Muscle of leg (tissue), 11 donors: Measurements from ENCODE around the gene RHD. TPM values are rescaled to one million over a fixed set of nuclear protein-coding genes. Genes with fewer than 3 reads are reported as not detected.

ENCODE experiments used
- DNase-seq: peaks from one replicate; pipeline ENCODE4 v3.0.0; 2013
- H3K27ac ChIP-seq: one replicate; pipeline ENCODE4 v1.5.1; 2013; ENCODE audit warnings: mild to moderate bottlenecking, low read length, control low read depth
- H3K27me3 ChIP-seq: one replicate; pipeline ENCODE4 v1.6.1; 2013; ENCODE audit warnings: low read length; ENCODE audit not compliant: control insufficient read depth, insufficient read depth
- H3K36me3 ChIP-seq: one replicate; pipeline ENCODE4 v1.6.1; 2013; ENCODE audit warnings: low read length; ENCODE audit not compliant: control insufficient read depth, insufficient read depth
- H3K4me1 ChIP-seq: one replicate; pipeline ENCODE4 v1.6.1; 2013; ENCODE audit warnings: low read length; ENCODE audit not compliant: control insufficient read depth, insufficient read depth
- H3K4me3 ChIP-seq: one replicate; pipeline ENCODE4 v1.5.1; 2013; ENCODE audit warnings: low read length, control low read depth
- H3K9me3 ChIP-seq: replicated peaks from 2 replicates; pipeline ENCODE4 v1.6.1; 2013; ENCODE audit warnings: low read depth, low read length; ENCODE audit not compliant: control insufficient read depth
- WGBS: methylation state at CpG from one replicate; pipeline ENCODE4 v1.1.5; 2013; ENCODE audit warnings: missing lambda C conversion rate; ENCODE audit not compliant: insufficient coverage; 5-methylcytosine and 5-hydroxymethylcytosine counted together
- polyA plus RNA-seq, 8 donors: library from polyadenylated mRNA; unstranded; fragments of 120-200 nt; gene quantifications; one replicate each; pipeline versions ENCODE4 v1.2.1 to v1.2.3, GENCODE V29; 2013; ENCODE audit warnings: inconsistent platforms in 1 of 8, low replicate concordance in 1 of 8; ENCODE audit not compliant: insufficient read length in 8 of 8, insufficient read depth in 1 of 8
- total RNA-seq: library from RNA; stranded (reverse); fragments of 120-200 nt; gene quantifications from one replicate; pipeline ENCODE4 v1.2.4, GENCODE V29; 2013

RHD gene
- total and polyA plus RNA-seq, 9 donors, result 0.15 to 1.2 (median 0.48) TPM

DNA sequence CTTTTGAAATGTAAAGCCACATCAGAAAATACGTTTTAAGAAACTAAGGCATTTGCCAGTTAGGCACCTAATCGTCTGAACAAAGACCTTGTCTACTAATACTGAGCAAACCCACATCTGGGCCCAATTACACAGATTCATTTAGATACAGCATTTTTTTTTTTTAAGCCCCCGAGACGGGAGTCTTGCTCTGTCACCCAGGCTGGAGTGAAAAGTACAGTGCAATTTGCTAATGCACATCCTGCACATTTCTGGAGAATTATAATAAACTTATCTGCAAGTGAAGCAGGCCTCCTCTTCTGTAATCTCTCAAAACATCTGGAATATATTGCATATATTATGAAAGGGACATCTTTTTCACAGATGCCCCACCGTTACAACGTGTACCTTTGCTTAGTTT, 28.4 kb upstream of the RHD start:
- no peak for DNase-seq
- WGBS, result 21% methylated on average over 3 of the region's 6 CpGs
- Histone ChIP-seq H3K27me3 (no peaks in the 10 kb centered on the region), H3K9me3 (no peaks in the 10 kb centered on the region), H3K27ac (no peak overlapping the region), H3K36me3 (peaks cover 26% of the 10 kb centered on the region), H3K4me3 (no peak overlapping the region), H3K4me1 (peaks cover 18% of the 10 kb centered on the region)

DNA sequence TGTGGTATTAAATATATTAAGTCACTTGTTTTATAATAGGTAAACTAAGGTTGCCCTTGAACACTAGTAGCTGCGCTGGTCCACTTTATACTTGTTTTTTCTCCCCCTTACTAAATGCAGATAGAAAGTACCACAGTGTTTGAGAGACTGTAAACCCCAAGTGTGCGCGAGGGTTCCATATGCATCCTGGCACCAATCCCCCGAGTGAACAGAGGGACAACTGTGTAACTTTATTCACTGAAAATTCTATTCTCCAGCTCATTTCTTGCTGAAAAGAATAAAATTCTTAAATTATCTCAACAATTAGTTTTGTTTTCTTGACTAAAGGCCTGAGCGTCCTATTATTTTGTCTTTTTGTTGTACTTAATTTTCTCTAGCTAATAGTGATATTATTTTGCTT, 26.9 kb upstream of the RHD start:
- no peak overlapping the region for H3K27ac ChIP-seq
- no peak overlapping the region for H3K4me3 ChIP-seq
- DNase-seq, result no peak
- no peaks in the 10 kb centered on the region for H3K9me3 ChIP-seq
- H3K36me3 ChIP-seq, result peaks cover 26% of the 10 kb centered on the region
- H3K27me3 ChIP-seq, result no peaks in the 10 kb centered on the region
- no CpG with 5 or more reads among the region's 5 CpGs for WGBS
- H3K4me1 ChIP-seq, result peaks cover 12% of the 10 kb centered on the region

DNA sequence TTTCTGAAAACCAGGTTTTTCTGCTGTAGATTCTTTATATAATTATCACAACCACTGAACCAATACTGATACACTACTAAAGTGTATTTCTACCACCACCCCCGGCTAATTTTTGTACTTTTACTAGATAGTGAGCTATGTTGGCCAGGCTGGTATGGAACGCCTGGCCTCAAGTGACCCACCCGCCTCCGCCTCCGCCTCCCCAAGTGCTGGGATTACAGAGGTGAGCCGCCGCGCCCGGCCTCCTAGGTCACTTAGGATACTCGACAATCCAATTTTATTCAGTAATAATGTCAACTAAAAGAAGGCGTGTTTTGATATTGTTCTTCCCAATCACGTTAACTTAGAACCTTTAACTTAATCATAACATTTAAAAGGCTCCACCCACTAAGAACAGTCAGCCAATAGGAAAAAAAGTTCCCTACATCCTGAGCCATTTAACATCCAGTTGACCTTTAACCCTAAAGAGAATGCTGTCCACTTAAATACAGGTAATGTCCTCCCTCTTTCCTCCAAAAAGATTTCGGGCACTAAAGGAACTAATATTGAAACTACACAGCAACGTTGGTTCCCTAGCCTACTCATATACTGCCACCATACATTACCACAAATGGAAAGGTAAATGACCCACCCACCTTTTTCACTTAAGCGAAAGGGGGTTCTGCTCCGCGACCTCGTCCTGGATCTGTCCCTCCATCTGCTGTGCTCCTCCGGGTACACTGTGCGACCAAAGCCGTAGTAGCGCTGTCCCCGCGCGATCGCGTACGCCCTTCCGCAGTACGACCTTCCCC, 26.3 kb upstream of the RHD start:
- 2% methylated on average over 18 of the region's 30 CpGs for WGBS
- peaks cover 6% of the 10 kb centered on the region for H3K4me1 ChIP-seq
- peaks cover 24% of the 10 kb centered on the region for H3K36me3 ChIP-seq

DNA sequence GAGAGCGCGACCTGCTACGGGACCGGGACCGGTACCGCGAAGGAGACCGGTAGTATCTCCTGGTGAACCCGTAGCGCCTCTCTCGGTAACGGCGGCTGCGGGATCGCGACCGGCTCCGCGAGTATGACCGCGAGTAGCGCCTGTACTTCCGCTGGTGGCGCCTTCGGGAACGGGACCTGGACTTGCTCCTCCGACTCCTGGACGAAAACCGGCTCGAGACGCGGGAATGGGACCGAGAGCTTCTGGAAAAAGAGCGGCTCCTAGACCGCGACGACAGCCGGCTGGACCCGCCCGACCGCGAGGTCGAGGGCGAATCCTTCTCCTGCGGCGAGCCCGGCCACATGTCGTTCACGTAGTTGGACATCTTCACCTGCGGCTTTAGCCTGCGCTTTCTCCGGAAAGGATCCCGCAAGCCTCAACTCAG, 25.7 kb upstream of the RHD start:
- peak overlapping the region; percentile 100 for H3K4me3 ChIP-seq
- H3K36me3 ChIP-seq, result peaks cover 24% of the 10 kb centered on the region
- DNase-seq, result no peak
- H3K27ac ChIP-seq, result peak overlapping the region; percentile 100
- WGBS, result under 1% methylated on average over 53 of the region's 53 CpGs
- H3K4me1 ChIP-seq, result peaks cover 5% of the 10 kb centered on the region
- H3K9me3 ChIP-seq, result no peaks in the 10 kb centered on the region
- no peaks in the 10 kb centered on the region for H3K27me3 ChIP-seq

More for the DNA sequence above, 26.3 kb upstream of the RHD start:
- no peak for DNase-seq
- no peaks in the 10 kb centered on the region for H3K27me3 ChIP-seq
- peak overlapping the region; percentile 100 for H3K27ac ChIP-seq
- H3K4me3 ChIP-seq, result peak overlapping the region; percentile 100
- H3K9me3 ChIP-seq, result no peaks in the 10 kb centered on the region

DNA sequence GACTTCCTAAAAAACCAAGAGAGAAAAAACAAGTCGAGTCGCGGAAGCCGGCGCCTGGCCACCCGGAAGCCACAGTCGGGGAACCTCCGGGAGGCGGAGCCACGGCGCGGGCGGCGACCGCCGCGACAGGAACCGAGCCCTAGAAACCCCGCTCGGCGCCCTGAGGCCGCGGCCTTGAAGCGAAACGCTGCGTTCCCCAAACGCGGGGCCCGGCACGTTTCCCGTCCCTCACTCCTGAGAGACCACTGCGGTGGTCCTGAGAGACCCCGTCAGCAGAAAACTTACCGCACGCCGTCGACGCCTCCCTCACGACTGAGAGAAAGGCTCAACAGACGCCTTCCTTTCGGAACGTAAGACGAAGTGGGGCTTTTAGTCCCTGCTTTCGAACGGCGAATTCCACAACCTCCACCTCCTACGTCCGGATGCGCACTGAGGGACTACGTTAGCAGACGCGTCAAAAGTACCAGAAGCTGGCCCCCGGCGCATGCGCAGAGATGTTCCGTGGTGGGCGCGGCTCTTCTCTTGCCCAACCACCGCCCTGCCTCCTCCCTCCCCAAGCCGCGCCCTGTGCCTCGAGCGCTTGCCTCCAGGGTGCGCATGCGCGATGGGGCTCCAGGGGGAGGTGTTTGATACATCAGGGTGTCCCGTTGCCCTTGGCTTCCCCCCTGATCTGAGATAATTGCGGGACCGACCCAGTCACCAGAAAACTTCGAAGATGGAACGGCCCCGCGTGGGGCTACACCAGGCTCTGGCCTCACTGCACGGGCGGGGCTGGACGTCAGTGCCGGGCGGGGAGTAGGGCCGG, 25.1 kb upstream of the RHD start, which contains the start of gene RSRP1:
Gene RSRP1 (minus strand): TSS at position 431 of the 805 bp plus-strand sequence. CDS start 491 bp downstream, outside the sequence.
- Histone ChIP-seq H3K4me1 (peaks cover 5% of the 10 kb centered on the region), H3K4me3 (peak within 1 kb of the TSS; percentile 100), H3K27ac (peak within 1 kb of the TSS; percentile 100), H3K36me3 (peaks cover 24% of the 10 kb centered on the region), H3K9me3 (no peaks in the 10 kb centered on the region), H3K27me3 (no peaks in the 10 kb centered on the region)
- WGBS, result under 1% methylated on average over 68 of the region's 79 CpGs
- DNase-seq, result peak; percentile 99

DNA sequence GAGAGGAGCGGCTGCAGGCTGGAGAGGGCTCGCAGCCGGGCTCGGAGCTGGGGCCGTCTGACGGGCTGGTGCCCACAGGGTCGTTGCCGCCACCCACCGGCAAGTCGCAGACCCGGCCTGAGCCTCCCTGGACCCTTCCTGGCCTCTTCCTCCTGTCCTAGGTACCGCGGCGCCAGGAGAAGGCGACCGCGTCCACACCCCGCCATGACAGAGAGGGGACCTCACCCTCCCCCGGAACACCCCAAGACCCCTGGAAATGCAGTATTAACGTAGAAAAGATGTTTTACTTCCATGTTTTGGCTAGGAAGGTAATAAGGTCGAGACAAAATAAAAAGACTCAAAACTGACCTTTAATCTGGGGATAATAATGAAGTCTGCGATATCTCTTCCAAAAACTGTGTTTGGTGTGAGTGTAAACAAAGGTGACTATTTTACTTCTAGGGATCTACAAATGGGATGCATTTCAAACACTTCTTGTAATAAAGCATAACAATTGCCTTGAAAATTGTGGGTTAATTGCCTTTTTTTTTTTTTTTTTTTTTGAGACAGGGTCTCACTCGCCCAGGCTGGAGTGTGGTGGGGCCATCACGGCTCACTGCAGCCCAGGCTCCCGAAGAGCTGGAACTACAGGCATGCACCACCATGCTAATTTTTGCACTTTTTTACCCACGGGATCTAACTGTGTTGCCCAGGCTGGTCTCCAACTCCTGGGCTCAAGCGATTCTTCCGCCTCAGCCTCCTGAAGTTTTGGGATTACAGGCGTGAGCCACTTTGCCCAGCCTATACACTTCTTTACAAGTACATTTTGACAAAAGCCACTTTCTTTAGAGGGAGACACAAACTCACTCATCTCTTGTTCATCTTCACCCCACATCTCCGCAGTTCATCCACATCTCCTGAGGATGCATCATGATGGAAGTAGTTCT, 24.2 kb upstream of the RHD start:
- Histone ChIP-seq H3K27me3 (no peaks in the 10 kb centered on the region), H3K27ac (peak overlapping the region; percentile 100), H3K4me3 (peak overlapping the region; percentile 100), H3K9me3 (no peaks in the 10 kb centered on the region), H3K4me1 (peaks cover 5% of the 10 kb centered on the region), H3K36me3 (peaks cover 17% of the 10 kb centered on the region)
- DNase-seq, result no peak
- 23% methylated on average over 14 of the region's 30 CpGs for WGBS

DNA sequence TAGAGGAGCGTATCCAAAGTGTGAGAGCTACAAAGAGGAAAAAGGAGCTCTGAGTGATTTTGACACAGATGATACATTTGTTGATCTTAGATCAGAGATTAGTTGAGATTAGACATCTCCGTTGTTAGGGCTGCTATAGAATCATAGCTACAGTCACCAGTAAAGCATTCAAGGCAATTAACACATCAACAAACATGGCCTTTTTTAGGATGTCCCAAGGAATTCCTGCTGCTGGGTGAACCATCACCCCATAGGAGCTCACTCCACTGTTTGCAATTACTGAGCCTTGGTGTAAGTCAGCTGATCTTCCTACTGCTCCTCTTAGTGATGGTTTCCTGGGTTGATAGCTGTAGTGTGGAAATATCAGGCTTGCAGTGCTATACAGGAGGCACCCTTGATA, 18.4 kb upstream of the RHD start:
- no CpG with 5 or more reads among the region's 2 CpGs for WGBS
- H3K27me3 ChIP-seq, result no peaks in the 10 kb centered on the region
- DNase-seq, result no peak
- H3K27ac ChIP-seq, result no peak overlapping the region
- no peaks in the 10 kb centered on the region for H3K36me3 ChIP-seq
- no peaks in the 10 kb centered on the region for H3K9me3 ChIP-seq
- H3K4me1 ChIP-seq, result no peaks in the 10 kb centered on the region
- no peak overlapping the region for H3K4me3 ChIP-seq

DNA sequence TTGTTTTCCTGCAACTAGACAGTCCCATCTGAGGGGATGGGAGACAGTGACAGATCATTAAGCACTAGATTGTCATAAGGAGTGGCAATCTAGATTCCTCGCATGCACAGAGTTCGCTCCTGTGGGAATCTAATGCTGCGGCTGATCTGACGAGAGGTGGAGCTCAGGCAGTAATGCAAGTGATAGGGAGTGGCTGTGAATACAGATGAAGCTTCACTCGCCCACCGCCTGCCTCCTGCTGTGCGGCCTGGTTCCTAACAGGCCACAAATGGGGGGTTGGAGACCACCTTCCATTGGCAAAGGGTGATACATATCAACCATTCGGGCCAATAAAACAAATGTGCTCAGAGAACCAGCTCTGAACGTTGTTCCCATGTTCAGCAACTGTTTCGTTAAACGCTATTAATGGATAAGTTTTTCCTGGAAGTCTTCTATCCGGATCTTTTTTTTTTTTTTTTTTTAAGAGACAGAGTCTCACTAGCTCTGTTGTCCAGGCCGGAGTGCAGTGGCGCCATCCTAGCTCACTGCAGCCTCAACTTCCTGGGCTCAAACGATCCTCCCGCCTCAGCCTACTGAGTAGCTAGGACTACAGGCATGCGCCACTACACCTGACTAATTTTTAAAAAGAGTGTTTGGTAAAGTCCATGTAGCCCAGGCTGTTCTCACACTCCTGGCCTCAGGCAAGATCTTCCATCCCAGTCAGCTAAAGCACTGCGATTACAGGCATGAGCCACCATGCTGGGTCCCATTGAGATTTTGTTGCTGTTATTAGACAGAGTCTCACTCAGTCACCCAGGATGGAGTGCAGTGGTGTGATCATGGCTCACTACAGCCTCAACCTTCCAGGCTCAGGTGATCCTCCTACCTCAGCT, 16.4 kb upstream of the RHD start:
- Histone ChIP-seq H3K27me3 (no peaks in the 10 kb centered on the region), H3K4me3 (no peak overlapping the region), H3K27ac (no peak overlapping the region), H3K4me1 (no peaks in the 10 kb centered on the region), H3K36me3 (no peaks in the 10 kb centered on the region), H3K9me3 (no peaks in the 10 kb centered on the region)
- DNase-seq, result no peak
- WGBS, result 83% methylated on average over 12 of the region's 18 CpGs

DNA sequence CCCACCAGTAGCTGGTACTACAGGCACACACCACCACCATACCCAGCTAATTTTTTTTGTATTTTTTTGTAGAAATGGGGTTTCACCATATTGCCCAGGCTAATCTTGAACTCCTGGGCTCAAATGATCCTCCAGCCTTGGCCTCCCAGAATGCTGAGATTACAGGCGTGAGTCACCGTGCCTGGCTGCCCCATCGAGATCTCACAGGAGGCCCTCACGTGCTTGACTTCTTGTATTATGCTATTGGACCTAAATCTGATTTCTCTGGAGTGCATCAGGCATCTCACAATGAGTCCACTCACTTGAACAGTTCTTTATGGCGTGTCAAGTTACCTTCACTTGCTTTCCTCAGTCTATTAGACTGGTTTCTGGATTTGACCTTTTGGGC, 15.7 kb upstream of the RHD start:
- 76% methylated on average over 5 of the region's 5 CpGs for WGBS
- no peaks in the 10 kb centered on the region for H3K36me3 ChIP-seq
- DNase-seq, result no peak
- no peaks in the 10 kb centered on the region for H3K4me1 ChIP-seq
- no peaks in the 10 kb centered on the region for H3K27me3 ChIP-seq
- no peak overlapping the region for H3K4me3 ChIP-seq
- no peak overlapping the region for H3K27ac ChIP-seq
- H3K9me3 ChIP-seq, result no peaks in the 10 kb centered on the region
